WI38 (cell line): ENCODE results near the gene SDS.

ENCODE experiments used
- H3K4me3 ChIP-seq: 2 replicates; pipeline ENCODE4 v1.5.1; 2011; ENCODE audit warnings: low read depth, mild to moderate bottlenecking, control low read depth, low read length
- TF ChIP-seq, protein P1 (sequence below): IDR thresholded peaks from 2 replicates; pipeline ENCODE4 v1.5.1; 2012; ENCODE audit warnings: low read depth, mild to moderate bottlenecking, control low read depth, low read length

SDS gene

DNA sequence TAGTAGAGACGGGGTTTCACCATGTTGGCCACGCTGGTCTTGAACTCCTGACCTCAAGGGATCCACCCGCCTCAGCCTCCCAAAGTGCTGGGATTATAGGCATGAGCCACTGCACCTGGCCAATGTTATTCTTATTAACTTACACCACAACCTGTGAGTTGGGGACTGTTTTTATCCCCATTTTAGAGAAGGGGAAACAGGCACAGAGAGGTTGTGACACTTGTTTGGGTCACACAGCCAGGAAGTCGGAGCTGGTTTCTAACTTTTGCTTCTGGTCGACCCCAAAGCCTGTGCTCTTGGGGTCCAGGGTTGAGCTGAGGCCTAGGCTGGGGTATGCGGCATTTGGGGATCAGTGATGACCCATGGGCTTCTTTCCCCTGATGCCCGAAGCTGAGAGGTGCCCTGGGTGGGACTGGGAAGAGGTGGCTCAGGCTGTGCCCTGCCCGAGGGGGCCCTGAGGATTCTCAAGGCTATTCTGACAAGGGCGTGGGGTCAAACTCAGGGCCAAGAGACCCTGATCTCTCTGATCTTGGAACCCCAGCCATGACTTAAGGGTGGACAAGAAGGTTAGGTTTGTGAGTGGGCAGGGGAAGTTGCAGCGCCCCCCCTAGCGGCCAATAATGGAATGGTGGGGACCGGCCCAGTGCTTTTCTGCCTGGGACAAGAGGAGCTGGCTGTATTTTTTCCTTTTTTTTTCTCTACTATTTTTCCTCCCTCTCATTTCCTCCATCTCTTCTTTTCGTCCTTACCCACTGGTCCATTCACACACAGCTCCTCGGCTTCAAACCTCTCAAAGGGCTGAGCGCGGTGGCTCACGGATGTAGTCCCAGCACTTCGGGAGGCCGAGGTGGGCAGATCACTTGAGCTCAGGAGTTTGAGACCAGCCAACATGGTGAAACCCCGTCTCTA, 21.5 kb upstream of the SDS start:
- no peak overlapping the region for H3K4me3 ChIP-seq
- TF ChIP-seq, protein P1, sequence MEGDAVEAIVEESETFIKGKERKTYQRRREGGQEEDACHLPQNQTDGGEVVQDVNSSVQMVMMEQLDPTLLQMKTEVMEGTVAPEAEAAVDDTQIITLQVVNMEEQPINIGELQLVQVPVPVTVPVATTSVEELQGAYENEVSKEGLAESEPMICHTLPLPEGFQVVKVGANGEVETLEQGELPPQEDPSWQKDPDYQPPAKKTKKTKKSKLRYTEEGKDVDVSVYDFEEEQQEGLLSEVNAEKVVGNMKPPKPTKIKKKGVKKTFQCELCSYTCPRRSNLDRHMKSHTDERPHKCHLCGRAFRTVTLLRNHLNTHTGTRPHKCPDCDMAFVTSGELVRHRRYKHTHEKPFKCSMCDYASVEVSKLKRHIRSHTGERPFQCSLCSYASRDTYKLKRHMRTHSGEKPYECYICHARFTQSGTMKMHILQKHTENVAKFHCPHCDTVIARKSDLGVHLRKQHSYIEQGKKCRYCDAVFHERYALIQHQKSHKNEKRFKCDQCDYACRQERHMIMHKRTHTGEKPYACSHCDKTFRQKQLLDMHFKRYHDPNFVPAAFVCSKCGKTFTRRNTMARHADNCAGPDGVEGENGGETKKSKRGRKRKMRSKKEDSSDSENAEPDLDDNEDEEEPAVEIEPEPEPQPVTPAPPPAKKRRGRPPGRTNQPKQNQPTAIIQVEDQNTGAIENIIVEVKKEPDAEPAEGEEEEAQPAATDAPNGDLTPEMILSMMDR, result peak; percentile 97

DNA sequence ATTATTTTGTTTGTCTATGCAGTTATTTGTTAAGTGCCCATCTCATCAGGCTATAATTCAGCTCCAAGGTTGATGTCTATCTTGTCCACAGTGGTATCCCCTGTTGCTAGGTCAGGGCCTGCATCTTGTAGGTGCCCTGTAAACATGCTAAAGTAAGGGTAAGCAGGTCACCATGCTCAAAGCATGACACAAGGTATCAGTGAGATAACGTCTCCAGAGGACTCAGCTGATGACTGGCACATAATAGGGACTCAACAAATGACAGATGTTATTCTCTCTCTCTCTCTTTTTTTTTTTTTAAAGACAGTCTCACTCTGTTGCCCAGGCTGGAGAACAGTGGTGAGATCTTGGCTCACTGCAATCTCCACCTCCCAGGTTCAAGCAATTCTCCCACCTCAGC, 20.8 kb upstream of the SDS start:
- TF ChIP-seq, protein P1, result no peak
- H3K4me3 ChIP-seq, result no peak overlapping the region

GRCh38 chr12:113422886-113423669, 19.4 kb upstream of the SDS start:
- H3K4me3 ChIP-seq, result peak overlapping the region; percentile 78
- TF ChIP-seq, protein P1, result no peak

DNA sequence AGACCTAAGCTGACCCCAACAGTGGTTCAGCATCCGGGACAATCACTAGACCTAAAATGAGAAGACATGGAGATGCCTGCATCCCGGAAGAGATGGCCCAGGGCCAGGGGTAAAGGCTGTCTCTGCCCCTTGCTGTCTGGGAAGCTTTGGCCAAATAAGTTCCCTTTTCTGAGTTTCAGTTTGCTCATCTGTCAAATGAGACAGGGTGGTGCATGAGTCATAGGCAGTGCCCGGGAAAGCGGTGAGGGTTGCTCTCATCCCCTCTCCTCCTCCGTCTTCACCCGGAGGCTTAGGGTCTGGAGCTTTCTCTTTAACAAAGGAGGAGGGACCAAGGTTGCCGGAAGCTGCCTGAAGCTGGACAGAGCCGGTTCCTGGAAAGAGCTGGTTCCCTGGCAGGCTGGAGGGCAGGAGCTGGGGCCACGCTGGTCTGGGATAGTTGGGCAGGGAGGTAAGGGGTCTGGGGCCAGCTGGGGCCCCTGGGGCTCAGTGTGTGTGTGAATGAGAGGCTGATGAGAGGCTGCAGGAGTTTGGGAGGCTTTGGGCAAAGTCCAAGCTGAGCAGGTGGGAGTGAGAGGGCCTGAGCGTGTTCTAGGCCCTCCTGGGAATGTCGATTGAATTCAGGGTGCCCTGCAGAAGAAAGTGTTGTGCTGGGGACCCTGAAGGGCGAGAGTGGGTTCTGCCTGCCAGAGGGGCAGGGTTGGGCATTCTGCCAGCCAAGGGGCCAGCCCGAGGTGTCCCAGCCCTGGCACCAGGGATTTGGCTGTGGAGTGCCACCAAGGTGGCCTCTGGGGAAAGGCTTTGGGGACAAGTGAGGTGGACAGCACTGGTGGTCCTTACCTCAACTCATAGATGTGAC, 18.6 kb upstream of the SDS start, which contains the start of gene SDSL:
SDSL (plus strand) TSS at position 351 of the 856 bp plus-strand sequence. CDS start 5,603 bp downstream, outside the sequence.
- TF ChIP-seq, protein P1, result no peak
- H3K4me3 ChIP-seq, result peak within 1 kb of the TSS; percentile 78

DNA sequence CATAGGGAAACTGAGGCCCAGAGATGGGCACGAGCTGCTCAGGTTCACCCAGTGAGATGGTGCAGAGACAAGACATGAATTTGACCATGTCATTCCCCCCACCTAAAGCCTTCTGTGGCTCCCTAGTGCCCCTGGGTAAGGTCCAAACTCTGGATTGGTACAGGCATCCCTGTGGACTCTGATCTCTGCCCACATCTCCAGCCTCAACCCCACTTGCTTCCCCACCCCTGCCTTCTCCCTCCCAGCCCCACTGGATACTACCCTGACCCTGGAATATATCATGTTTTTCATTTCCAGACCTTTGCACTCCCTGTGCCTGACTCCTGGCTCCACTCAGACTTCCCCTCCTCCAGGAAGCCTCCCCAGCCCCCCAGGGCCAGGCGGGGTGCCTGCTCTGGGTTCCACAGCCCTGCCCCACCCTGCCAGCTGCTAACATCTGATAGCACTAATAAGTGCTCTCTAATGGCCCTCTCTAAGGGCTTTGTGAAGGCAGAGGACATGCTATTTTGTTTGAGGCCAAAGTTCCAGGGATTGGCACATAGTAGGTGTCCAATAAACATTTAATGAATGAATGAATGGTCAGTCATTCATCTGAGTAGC, 17.4 kb upstream of the SDS start:
- no peak overlapping the region for H3K4me3 ChIP-seq
- TF ChIP-seq, protein P1, result no peak

DNA sequence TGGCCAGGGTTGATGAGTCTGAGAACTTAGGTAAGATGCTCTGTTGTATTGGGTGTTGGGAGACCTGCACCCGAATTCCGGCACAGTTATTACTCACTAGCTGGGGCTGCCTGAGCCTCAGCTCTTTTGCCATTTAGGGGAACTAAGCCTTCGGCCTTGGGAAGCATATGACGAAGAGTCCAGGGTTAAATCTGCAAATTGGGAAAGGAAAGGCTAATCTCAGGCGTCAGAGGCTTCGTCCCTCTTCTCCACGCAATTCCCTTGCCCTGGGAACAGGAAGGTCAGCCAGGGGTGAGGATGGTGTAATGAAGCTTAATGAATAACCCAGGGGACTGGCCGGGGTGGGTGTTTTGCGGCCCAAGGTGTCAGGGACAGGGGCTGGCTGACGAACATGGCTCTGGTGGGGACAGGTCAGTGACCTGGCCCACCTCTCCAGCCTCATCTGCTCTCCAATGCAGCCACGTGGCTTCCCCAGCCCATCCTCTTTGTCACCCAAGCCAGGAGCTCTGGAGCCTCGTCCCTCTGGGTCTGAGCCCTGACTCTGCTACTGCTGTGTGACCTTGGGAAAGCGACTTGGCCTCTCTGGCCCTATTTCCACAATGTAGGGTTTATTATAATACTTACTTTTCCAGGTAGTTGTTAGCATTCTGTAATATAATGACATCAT, 14.7 kb upstream of the SDS start:
- TF ChIP-seq, protein P1, result no peak
- no peak overlapping the region for H3K4me3 ChIP-seq
